GM12892 (cell line): ENCODE data around the gene CIB2.
A peak's percentile ranks its signal among the peaks of the same experiment; 100 is the strongest.

Experiments used
- DNase-seq: peaks from one replicate; pipeline ENCODE4 v3.0.0; 2011; ENCODE audit not compliant: insufficient read length
- FAIRE-seq: peaks from 2 replicates; lab custom pipeline; 2011; peaks lifted over from hg19 to GRCh38; lab: Jason Lieb, UNC
- POLR2A ChIP-seq: IDR thresholded peaks from 2 replicates; pipeline ENCODE4 v1.6.1; 2011; ENCODE audit warnings: low read depth, low read length, control low read depth
- POLR2AphosphoS5 ChIP-seq: IDR thresholded peaks from 2 replicates; pipeline ENCODE4 v1.6.1; 2011; ENCODE audit warnings: low read depth, low read length, control low read depth
- TAF1 ChIP-seq: IDR thresholded peaks from 2 replicates; pipeline ENCODE4 v1.6.1; 2011; ENCODE audit warnings: low read depth, mild to moderate bottlenecking, control low read depth, low read length, borderline replicate concordance

CIB2 gene

GRCh38 chr15:78079298-78080087 lies 51.8 kb downstream of the CIB2 start:
- no peak for DNase-seq
- no peak for FAIRE-seq

DNA sequence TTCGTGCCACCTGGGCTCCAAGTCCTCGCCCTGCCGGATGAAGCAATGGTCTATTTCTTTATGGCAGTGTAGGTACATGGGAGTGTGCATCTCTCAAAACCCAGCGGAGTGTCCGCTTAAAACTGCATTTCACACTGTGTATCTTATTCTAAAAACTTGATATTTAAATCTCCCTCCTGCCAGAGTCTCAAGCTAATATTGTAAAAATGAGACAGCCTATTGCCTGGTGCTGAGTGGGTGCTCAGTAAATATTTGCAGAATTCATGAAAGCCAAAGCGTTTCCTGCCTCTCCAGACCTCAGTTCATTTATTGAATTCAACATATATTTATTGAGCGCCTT lies 53.4 kb downstream of the CIB2 start:
- no peak for DNase-seq
- FAIRE-seq: no peak
- TF ChIP-seq TAF1 (no peak), POLR2A (no peak), POLR2AphosphoS5 (no peak)

More at GRCh38 chr15:78079298-78080087, 51.8 kb downstream of the CIB2 start:
- no peak for TF ChIP-seq POLR2A
- TF ChIP-seq POLR2AphosphoS5: no peak
- no peak for TF ChIP-seq TAF1

DNA sequence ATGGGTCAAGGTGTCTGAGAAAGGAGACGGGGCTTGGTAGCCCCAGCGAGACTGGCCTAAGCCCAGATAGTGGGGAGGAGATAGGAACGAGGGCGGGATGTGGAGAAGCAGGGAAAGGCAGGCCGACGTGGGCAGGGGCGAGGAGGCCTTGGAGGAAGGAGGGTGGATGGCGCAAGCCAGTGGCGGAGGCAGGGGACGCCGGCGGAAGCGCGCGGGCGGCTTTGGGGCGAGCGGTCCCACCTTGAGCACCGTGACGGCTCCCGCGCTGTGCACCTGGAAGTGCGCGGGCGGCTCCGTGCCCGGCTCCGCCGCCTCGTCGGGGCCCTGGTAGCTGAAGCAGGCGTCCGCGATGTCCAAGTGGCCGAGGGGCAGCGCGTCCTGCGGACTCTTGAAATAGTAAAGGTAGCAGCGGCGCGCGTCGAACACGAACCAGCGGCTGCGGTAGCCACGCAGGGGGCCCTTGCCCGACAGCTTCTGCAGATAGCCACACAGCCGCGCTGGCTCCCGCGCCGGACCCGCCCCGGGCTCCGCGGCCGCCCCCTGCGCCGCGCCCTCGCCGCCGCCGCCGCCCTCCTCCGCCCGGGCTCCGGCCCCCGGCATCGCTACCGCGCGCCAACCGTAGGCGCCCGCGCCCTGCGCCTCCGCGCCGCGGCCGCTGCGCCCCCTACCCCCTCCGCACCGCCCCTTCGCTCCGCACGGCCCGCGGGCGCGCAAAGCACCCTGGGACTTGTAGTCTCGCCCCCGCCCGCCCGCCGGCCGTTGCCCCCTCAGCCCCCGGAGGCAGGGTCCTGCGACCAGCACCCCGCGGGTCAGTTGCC lies 54.0 kb downstream of the CIB2 start, which contains the start of gene TBC1D2B:
Gene TBC1D2B (minus strand): TSS at position 659 of the 818 bp plus-strand sequence. CDS start 59 bp downstream, at position 600.
- DNase-seq (peak; percentile 82), FAIRE-seq (peak; percentile 62)
- TF ChIP-seq TAF1 (no peak), POLR2A (peak; percentile 28; the same call in 1 of the 2 replicates)

- FAIRE-seq: no peak
- DNase-seq: no peak
Observed at GRCh38 chr15:78076231-78077052, 54.8 kb downstream of the CIB2 start.

GRCh38 chr15:78075490-78076230 lies 55.6 kb downstream of the CIB2 start:
- DNase-seq: no peak
- no peak for FAIRE-seq
- TF ChIP-seq POLR2AphosphoS5: no peak
- no peak for TF ChIP-seq TAF1
- TF ChIP-seq POLR2A: no peak

More at GRCh38 chr15:78076231-78077052, 54.8 kb downstream of the CIB2 start:
- TF ChIP-seq POLR2A: no peak
- TF ChIP-seq POLR2AphosphoS5: no peak
- no peak for TF ChIP-seq TAF1

DNA sequence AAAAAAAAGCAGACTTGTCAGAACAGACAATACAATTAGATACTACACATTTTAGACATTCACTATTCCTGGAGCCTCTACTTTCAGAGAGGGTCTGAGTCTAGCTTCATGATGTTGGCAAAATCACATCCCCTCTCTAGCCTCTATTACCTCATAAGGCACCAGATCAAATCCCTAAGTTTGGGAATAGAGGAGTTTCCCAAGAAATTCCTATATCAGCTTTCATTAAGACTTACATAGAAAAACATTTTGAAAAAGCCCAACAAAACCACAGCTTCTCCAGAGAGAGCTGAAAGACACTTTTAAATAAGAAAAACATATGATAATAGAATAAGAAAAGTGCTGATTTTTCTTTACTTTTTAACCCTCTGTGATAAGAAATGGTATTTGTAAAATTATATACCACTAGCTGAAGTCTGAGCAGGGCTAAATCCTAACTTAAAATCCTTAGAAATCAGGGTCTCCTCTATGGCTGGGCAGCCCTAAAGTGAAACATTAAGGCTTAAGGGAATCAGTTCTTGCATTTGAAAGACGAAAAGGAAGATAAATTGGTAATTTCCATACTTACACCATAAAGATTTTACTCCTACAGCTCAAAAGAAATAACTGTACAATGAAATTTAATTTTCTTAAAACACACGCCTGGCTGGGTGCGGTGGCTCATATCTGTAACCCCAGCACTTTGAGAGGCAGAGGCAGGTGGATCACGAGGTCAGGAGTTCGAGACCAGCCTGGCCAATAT lies 58.0 kb downstream of the CIB2 start:
- TF ChIP-seq POLR2A (no peak), POLR2AphosphoS5 (no peak), TAF1 (no peak)
- FAIRE-seq (no peak), DNase-seq (no peak)

- no peak for TF ChIP-seq POLR2AphosphoS5
- TF ChIP-seq POLR2A: no peak
- no peak for TF ChIP-seq TAF1
- FAIRE-seq: no peak
- no peak for DNase-seq
Observed at GRCh38 chr15:78072080-78072892, 59.0 kb downstream of the CIB2 start.

- no peak for FAIRE-seq
- no peak for TF ChIP-seq TAF1
- TF ChIP-seq POLR2AphosphoS5: no peak
- TF ChIP-seq POLR2A: no peak
- DNase-seq: no peak
Observed at GRCh38 chr15:78071383-78071782, 59.9 kb downstream of the CIB2 start.

GRCh38 chr15:78070049-78070700 lies 61.1 kb downstream of the CIB2 start:
- peak; percentile 60 for FAIRE-seq
- DNase-seq: no peak
- TF ChIP-seq POLR2AphosphoS5 (no peak), POLR2A (no peak)
